ENCODE data around the gene AFF1. TPM values are rescaled to one million over a fixed set of nuclear protein-coding genes. Genes with fewer than 3 reads are reported as not detected.

Gene AFF1
- total and polyA plus RNA-seq, 2 of the 4 experiments (the other 2 are of a cell fraction) = 7.0 to 9.6 TPM

GRCh38 chr4:86890790-86891189 is 44.0 kb upstream of the AFF1 start:
- Histone ChIP-seq H3K9me3 (ENCODE audit: control insufficient read depth, insufficient read depth, low read length) (no peaks in the 10 kb centered on the region; the same call in 1 of the 2 replicates), H3K23ac (ENCODE audit: low read depth, low read length) (peak overlapping the region; percentile 45), H3K27ac (ENCODE audit: insufficient read depth, low read length) (no peak overlapping the region), H4K91ac (ENCODE audit: insufficient read depth, low read depth, low read length) (no peak overlapping the region; the same call in 1 of the 2 replicates), H3K56ac (ENCODE audit: extremely low read depth, insufficient read depth, low read length) (no peak overlapping the region), H2BK120ac (ENCODE audit: low read depth, low read length) (peak overlapping the region; percentile 25; the same call in 1 of the 2 replicates), H3K79me1 (ENCODE audit: low read depth in 1 of 2, low read length in 2 of 2) (no peaks in the 10 kb centered on the region), H2AK9ac (replicated peaks; ENCODE audit: low read depth, low read length, poor library complexity) (peak overlapping the region; percentile 65), H3K4me3 (ENCODE audit: insufficient read depth, low read depth, low read length) (no peak overlapping the region), H3K18ac (ENCODE audit: low read depth, low read length) (no peak overlapping the region), H3K4me1 (ENCODE audit: control insufficient read depth, insufficient read depth, low read length) (peaks cover 5% of the 10 kb centered on the region), H3K14ac (replicated peaks; ENCODE audit: low read depth, low read length) (0 out of 2 replicates have a peak overlapping the region, but pooled peaks have one; percentile 39), H3K27me3 (ENCODE audit: control insufficient read depth, insufficient read depth, low read length) (no peaks in the 10 kb centered on the region), H3K4me2 (ENCODE audit: low read depth, low read length) (no peak overlapping the region), H4K5ac (ENCODE audit: low read depth, low read length) (peak overlapping the region; percentile 34; the same call in 1 of the 2 replicates), H2BK20ac (ENCODE audit: low read depth, low read length) (peak overlapping the region; percentile 48), H2AFZ (replicated peaks; ENCODE audit: low read length, poor library complexity) (peak overlapping the region; percentile 68), H3K9ac (ENCODE audit: low read depth, low read length) (no peak overlapping the region), H4K20me1 (ENCODE audit: insufficient read depth, low read length) (no peaks in the 10 kb centered on the region), H2BK15ac (ENCODE audit: low read depth, low read length) (no peak overlapping the region), H4K8ac (ENCODE audit: low read depth in 2 of 2, low read length in 2 of 2) (peak overlapping the region in 1 of 2 experiments; percentile 56; a peak in 1 of 4 replicates), H3K36me3 (ENCODE audit: control insufficient read depth, insufficient read depth, low read length) (no peaks in the 10 kb centered on the region), H2BK5ac (ENCODE audit: low read depth, low read length, poor library complexity, severe bottlenecking) (no peak overlapping the region), H3K4ac (ENCODE audit: low read depth, low read length) (peak overlapping the region; percentile 29; the same call in 1 of the 2 replicates), H3K9me1 (ENCODE audit: insufficient read depth, low read length) (peaks cover 4% of the 10 kb centered on the region; the same call in 1 of the 2 replicates), H2AK5ac (ENCODE audit: low read depth, low read length) (0 out of 2 replicates have a peak overlapping the region, but pooled peaks have one; percentile 3)
- in situ Hi-C loops (cut with MboI; ENCODE audit: low sequenced_read_pairs) = loop anchor here (10.0 kb wide), 1 partner anchor 296 kb away; the partner anchor contains the start of gene PTPN13
- no peak for TF ChIP-seq USF2 (IDR thresholded peaks at IDR 0.05; ENCODE audit: low read depth, low read length)
- TF ChIP-seq CHD1 (IDR thresholded peaks at IDR 0.05; ENCODE audit: low read depth, low read length) = no peak
- no peak for TF ChIP-seq FOS (IDR thresholded peaks at IDR 0.05; ENCODE audit: low read depth, low read length)
- no peak for TF ChIP-seq RFX5 (IDR thresholded peaks at IDR 0.05; ENCODE audit: low read depth, low read length)
- TF ChIP-seq MAFK (IDR thresholded peaks at IDR 0.05; ENCODE audit: low read depth, low read length) = no peak
- TF ChIP-seq ELK1 (IDR thresholded peaks at IDR 0.05; ENCODE audit: borderline replicate concordance, low read depth, low read length) = no peak
- no peak for TF ChIP-seq BHLHE40 (IDR thresholded peaks at IDR 0.05; ENCODE audit: low read depth, low read length)
- TF ChIP-seq CTCF (conservative IDR thresholded peaks at IDR 0.05; ENCODE audit: low read depth, low read length) = no peak
- TF ChIP-seq NFE2L2 (IDR thresholded peaks at IDR 0.05; ENCODE audit: low read depth, low read length) = no peak
- no peak for TF ChIP-seq RCOR1 (IDR thresholded peaks at IDR 0.05; ENCODE audit: insufficient replicate concordance, low read length)
- TF ChIP-seq MXI1 (IDR thresholded peaks at IDR 0.05; ENCODE audit: borderline replicate concordance, low read depth, low read length) = no peak
- CTCF ChIA-PET = no interaction called here
- no peak for ATAC-seq (ENCODE audit: low read depth)
- WGBS, 2 experiments (ENCODE audit: extremely low coverage in 2 of 2, insufficient read length in 1 of 2) = 63% methylated on average over 2 of the region's 7 CpGs; no CpG with 5 or more reads in 1 of the 2 experiments
- dilution Hi-C loops (cut with HindIII; ENCODE audit: low sequenced_read_pairs, unreplicated experiment) = no loop called here
- DNase-seq = no peak
- intact Hi-C loops (cut with micrococcal nuclease) = loop anchor here (5.0 kb wide), 1 partner anchor 58 kb away; no protein-coding TSS in a partner anchor
- POLR2A ChIA-PET (ENCODE audit: unreplicated experiment) = no interaction called here
- BruUV-seq (replicated peaks) = no TSS peak

Measured in IMR-90 (cell line).